A673 (cell line): ENCODE measurements around the gene ALDH1B1.

Experiments used
- EZH2 ChIP-seq: fragments of 200-600 bp; sonication (generic); IDR thresholded peaks from 2 replicates; pipeline ENCODE4 v1.6.1; 2017; ENCODE audit warnings: borderline replicate concordance, low read depth, mild to moderate bottlenecking, mixed read lengths, antibody characterized with exemption, low read length; ENCODE audit not compliant: poor library complexity, severe bottlenecking
- TF ChIP-seq, protein P1 (sequence below): fragments of 300-800, 200-600 bp; sonication (generic); conservative IDR thresholded peaks from 2 replicates; pipeline ENCODE4 v1.5.1; 2017; ENCODE audit warnings: low read depth, mild to moderate bottlenecking, antibody characterized with exemption, low read length, moderate library complexity, mixed read lengths

DNA sequence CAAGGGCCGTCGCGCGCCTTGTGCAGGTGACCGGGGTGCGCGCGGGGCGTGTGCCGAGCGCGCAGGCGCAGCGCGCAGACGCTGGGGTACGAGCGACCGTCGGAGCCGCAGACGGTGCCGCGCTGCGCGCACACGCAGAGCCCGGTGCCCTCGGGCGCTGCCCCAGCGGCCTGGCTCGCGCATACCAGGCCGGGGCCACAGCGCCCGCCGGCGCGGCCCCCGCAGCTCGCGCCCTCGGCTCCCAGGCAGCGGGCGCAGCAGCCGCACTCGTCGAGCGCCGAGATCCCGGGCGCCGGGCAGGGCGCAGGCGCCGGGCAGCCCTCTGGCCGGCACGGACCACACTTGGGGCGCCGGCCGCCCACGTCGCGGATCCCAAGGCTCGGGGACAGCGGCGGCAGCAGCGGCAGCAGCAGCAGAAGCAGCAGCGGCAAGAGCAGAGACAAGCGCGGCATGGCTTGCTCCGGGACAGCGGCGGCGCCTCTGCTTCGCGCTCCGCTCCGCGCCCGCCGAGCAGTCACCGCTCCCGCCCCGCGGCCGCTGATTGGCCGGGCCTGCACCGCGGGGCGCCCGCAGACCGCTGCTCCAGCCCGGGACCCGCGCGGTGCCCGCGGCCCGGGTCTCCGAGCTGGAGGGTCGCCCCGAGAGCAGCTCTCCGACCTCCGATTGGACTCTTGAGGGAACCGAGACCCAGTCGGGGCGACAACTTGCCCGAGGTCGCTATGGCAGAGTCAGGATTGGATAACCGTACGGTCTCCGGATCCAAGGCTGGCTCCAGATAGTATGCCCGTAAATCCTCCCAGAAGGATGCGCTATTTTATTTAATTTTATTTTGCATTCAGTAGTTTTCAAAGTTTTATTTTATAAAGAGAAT is 31.7 kb downstream of the ALDH1B1 start, which contains the start of gene IGFBPL1:
- TF ChIP-seq, protein P1, sequence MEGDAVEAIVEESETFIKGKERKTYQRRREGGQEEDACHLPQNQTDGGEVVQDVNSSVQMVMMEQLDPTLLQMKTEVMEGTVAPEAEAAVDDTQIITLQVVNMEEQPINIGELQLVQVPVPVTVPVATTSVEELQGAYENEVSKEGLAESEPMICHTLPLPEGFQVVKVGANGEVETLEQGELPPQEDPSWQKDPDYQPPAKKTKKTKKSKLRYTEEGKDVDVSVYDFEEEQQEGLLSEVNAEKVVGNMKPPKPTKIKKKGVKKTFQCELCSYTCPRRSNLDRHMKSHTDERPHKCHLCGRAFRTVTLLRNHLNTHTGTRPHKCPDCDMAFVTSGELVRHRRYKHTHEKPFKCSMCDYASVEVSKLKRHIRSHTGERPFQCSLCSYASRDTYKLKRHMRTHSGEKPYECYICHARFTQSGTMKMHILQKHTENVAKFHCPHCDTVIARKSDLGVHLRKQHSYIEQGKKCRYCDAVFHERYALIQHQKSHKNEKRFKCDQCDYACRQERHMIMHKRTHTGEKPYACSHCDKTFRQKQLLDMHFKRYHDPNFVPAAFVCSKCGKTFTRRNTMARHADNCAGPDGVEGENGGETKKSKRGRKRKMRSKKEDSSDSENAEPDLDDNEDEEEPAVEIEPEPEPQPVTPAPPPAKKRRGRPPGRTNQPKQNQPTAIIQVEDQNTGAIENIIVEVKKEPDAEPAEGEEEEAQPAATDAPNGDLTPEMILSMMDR: no peak
- TF ChIP-seq EZH2: peak; percentile 32
